Measurements from ENCODE around the gene VSTM1.

Gene VSTM1

DNA sequence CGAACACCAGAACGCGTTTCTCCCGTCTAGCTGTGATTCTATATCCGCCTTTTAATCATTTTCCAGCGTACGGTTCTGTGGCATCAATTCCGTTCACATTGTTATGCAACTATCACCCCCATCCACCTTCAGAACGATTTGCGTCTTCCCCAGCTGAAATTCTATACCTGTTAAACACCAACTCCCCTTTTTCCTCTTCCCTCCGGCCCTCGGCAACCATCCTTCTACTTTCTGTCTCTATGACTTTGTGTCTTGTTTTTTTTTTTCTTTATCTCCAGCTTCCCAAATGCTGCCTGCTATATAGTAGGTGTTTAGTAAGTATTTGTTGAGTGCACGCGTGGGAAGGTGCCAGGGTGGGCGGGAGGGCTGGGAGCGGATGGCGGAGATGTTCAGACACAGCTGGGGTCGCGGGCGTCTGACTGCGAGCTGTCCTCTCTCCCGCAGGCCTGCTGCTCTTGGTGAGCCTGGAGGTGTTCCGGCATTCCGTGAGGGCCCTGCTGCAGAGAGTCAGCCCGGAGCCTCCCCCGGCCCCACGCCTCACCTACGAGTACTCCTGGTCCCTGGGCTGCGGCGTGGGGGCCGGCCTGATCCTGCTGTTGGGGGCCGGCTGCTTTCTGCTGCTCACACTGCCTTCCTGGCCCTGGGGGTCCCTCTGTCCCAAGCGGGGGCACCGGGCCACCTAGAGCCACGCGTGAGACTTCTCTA is 52.0 kb downstream of the VSTM1 start:
- DNase-seq (no peak), ATAC-seq (no peak)

DNA sequence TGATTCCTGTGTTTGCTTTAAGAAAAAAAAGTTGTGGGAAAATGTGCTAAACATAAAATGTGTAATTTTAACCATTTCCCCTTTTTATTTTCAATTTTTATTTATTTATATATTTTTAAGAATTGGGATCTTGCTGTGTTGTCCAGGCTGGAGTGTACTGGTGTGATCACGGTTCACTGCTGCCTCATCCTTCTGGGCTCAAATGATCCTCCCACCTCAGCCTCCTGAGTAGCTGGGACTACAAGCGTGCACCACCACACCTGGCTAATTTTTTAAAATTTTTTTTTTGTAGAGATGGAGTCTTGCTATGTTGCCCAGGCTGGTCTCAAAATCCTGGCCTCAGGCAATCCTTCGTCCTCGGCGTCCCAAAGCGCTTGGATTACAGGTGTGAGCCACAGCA is 53.2 kb downstream of the VSTM1 start:
- DNase-seq = no peak
- ATAC-seq = no peak

DNA sequence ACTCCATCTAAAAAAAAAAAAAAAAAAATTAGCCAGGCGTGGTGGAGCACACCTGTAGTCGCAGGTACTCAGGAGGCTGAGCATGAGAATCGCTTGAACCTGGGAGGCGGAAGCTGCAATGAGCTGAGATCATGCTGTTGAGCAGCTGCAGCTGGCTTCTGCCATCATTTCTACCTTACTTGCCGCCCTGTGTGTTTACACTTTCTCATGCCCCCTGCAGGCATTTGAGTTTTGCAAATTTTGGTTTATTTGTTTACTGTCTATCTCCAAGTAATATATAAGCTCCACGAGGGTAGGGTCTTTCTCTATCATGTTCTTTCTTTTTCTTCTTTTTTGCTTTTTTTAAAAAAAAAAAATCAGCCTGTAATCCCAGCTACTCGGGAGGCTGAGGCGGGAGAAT is 54.3 kb downstream of the VSTM1 start:
- no peak for ATAC-seq
- no peak for DNase-seq

DNA sequence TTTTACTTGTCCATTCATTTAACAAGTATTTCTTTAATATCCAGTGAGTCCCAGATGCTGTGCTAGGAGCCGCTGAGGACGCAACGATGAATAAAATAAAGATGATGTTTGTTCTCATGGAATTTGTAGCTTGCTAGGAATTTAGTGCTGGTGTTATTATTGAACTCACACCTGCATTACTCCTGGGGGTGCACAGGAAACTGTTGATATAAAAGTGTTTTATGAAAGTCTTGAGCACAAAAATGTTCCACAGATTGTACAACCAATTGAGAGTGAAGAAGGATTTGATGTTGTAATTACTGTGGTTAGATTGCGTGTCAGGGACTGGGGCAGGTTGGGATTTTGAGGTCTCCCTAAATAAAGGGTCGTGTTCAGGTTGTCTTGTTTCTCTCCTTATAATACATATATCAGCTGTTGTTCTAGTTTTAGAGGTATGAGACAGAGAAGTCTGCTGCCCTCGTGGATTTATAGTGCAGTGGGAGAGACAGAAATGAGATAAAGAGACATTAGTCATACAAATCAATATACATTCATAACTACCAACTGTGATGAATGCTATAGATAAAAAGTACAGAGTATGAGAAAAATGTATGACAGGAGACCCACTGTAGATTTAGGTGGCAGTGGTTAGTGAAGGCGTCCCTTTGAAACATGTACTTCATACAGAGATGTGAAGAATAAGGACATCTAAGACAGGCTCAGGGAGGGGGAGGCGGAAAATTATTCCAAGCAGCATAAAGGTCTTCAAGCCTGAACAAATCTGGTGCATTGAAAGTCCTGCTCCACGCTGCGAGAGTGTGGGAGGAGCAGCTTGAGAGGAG is 61.0 kb downstream of the VSTM1 start:
- DNase-seq = no peak
- no peak for ATAC-seq

DNA sequence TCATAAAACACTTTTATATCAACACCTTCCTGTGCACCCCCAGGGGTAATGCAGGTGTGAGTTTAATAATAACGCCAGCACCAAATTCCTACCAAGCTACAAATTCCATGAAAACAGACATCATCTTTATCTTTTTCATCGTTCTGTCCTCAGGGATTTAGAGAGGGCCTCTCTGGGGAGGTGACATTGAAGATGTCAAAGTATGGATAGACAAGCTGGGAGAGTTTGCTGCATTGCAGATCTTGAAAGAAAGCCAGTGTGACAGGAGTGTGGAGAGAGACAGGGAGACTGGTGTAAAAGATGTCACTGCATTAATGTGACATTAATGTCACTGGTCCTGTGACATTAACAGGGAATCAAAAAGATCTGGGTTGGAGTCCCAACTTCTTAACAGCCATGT is 62.2 kb downstream of the VSTM1 start:
- ATAC-seq (no peak), DNase-seq (no peak)

DNA sequence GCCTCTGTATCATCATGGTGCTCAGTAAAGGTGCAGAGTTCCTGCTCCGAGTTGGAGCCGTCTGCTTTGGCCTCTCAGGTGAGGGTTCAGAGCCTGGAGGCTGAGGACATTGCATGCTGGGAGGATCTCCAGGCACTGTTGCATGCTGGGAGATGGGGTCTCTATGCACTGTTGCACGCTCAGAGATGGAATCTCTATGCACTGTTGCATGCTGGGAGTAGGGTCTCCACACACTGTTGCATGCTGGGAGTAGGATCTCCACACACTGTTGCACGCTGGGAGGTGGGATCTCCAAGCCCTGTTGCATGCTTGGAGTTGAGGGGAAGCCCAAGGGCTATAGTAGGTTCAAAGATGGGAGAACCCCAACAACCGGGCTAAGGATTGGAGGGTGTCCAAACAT is 64.0 kb downstream of the VSTM1 start:
- DNase-seq (no peak), ATAC-seq (no peak)

DNA sequence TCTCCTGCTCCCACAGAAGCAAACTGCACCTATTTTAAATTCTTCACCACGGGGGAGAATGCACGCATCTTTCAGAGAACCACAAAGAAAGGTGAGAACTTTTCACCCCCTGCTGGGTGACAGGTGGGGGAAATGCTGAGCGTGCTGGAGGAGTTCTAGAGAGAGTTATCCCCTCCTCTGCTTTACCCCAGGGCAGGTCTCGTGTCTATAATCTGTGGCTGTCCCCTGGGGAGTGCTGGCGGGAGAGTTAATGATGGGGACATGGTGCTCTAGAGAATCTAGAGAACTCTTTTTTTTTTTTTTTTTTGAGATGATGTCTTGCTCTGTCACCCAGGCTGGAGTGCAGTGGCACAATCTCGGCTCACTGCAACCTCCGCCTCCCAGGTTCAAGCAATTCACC is 65.5 kb downstream of the VSTM1 start:
- no peak for ATAC-seq
- DNase-seq = no peak

DNA sequence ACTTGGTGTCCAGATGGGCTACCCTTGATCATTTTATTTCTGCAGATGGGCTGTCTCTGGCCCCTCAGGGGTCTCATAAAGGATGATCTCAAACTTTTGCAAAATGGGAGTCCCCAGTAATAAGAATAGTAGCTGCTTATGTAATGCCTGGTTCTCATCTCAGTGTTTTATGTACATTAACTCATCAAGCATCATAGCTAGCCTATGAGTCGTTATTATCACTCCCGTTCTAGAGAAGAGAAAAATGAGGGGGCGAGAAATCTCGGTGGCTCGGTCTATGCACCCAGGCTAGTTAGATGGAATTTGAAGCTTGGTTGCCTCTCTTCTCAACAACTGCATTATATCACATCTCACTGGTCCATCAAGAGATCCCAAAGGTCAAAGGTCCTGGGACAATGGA is 68.9 kb downstream of the VSTM1 start:
- ATAC-seq (no peak), DNase-seq (no peak)

DNA sequence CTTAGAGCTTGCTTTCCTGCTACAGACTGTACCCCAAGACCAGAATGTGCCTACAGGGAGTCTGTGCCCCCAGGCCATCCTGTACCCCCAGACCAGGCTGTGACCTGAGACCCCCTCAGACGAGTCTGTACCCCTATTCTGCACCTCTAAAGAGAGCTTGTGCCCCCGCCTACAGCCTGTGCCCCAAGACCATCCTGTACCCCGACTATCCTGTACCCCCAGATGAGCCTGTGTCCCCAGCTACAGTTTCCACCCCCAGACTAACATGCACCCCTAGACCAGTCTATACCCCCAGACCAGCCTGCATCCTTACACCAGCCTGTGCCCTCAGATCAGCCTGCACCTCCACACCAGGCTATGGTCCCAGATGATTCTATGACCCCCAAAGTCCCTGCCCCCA is 70.2 kb downstream of the VSTM1 start:
- no peak for ATAC-seq
- no peak for DNase-seq

DNA sequence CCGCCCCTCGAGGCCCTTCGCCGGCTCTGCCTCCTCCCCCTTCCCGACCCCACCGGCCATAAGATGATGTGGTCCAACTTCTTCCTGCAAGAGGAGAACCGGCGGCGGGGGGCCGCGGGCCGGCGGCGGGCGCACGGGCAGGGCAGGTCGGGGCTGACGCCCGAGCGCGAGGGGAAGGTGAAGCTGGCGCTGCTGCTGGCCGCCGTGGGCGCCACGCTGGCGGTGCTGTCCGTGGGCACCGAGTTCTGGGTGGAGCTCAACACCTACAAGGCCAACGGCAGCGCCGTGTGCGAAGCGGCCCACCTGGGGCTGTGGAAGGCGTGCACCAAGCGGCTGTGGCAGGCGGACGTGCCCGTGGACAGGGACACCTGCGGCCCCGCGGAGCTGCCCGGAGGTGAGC is 70.9 kb downstream of the VSTM1 start:
- DNase-seq (no peak), ATAC-seq (no peak)

DNA sequence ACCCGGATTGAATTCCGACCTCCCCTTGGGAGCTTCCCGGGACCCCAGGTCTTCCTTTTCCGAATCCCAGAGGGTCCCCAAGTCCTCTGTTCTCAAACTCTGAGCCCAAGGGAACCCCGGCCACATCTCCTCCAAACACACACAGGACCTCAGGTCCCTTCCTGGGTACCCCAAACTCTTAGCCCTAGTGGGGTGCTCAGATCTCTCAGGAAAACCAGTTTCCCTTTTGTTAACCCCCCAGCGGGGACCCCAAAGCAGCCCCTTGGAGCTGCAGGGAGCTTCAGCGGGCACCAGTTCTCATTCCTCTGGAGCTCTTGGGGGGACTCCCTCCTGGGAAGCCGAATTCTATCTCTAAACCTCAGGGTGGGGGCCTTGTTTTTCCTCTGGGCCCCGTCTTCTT is 71.5 kb downstream of the VSTM1 start:
- DNase-seq (no peak), ATAC-seq (no peak)

DNA sequence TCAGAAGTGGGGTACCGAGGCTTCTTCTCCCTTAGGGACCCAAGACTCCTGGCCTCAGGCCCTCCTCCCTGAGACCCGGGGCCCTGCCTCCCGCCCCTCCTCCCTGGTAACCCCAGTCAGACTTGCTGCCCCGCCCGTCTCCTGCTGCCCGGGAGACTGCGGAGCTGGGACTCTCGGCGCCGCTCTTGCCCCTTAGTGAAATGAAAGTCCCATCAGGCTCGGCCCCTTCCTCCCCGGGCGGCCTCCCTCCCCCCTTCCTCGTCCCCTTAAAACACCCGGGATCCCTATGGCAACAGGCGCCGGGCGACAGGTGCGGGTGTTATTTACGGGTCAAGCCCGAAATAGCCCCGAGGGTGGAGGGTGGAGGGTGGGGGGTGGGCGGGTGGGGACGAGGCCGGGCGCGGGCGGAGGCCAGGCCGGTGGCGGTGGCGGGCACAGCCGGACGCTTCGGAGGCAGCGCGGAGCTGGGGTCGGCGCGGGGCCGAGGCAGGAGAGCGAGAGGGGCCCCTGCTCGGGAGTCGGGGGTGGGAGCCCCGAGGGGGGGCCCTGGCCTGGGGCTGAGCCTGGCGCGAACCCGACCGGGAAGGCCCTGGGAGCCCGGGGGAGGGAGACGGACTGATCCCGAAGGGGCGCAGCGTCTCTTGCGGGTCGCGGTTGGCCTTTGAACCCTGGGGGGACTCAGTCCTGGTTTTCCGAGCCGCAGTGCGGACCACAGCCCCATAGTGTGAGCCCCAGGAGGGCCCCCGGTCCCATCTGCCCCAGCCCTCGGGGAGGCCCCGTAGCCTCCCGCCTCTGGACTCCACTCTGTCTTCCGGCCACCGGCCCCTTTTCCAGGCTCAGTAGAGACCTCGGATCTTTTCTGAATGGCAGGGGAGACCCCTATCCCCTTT is 72.2 kb downstream of the VSTM1 start, which contains the start of gene CACNG6:
Gene CACNG6, plus strand, starts transcription at position 414 of the 890 bp plus-strand sequence. CDS start 1,241 bp downstream, outside the sequence.
- ATAC-seq = no peak

More for the DNA sequence above, 72.2 kb downstream of the VSTM1 start, which contains the start of gene CACNG6:
- no peak for DNase-seq
